Transverse colon (tissue), 4 donors: ENCODE data around the gene PSMC3. TPM values are rescaled to one million over a fixed set of nuclear protein-coding genes. Genes with fewer than 3 reads are reported as not detected.

ENCODE experiments used
- DNase-seq: peaks from one replicate; pipeline ENCODE4 v3.0.0-alpha.2; 2019
- H3K27ac ChIP-seq, 4 donors: fragments of 200-600 bp; sonication (generic); 2 replicates each; pipeline ENCODE4 v1.5.1; 2016 to 2018; ENCODE audit warnings: inconsistent platforms in 4 of 4
- H3K27me3 ChIP-seq: fragments of 200-600 bp; sonication (generic); 2 replicates; pipeline ENCODE4 v1.5.1; 2017; ENCODE audit warnings: inconsistent platforms
- H3K36me3 ChIP-seq, 4 donors: fragments of 200-600 bp; sonication (generic); 2 replicates each; pipeline ENCODE4 v1.5.1; 2017 to 2019; ENCODE audit warnings: inconsistent platforms in 4 of 4
- H3K4me1 ChIP-seq, 4 donors: fragments of 200-600 bp; sonication (generic); 2 replicates each; pipeline ENCODE4 v1.5.1; 2017 to 2020; ENCODE audit warnings: inconsistent platforms in 4 of 4
- H3K4me3 ChIP-seq, 4 donors: fragments of 200-600 bp; sonication (generic); 1 replicate in 1 of 4; 2 replicates in 3 of 4; pipeline versions ENCODE4 v1.5.1 to v1.6.1; 2017 to 2019; ENCODE audit warnings: inconsistent platforms in 4 of 4
- H3K9me3 ChIP-seq, 2 donors: fragments of 200-600 bp; sonication (generic); 2 replicates each; pipeline ENCODE4 v1.5.1; 2017 to 2019; ENCODE audit warnings: inconsistent platforms in 2 of 2
- EP300 ChIP-seq: sonication (generic); formaldehyde crosslinking; IDR thresholded peaks from one replicate; pipeline ENCODE4 v1.6.1; 2017; ENCODE audit warnings: antibody characterized with exemption, low read depth
- POLR2A ChIP-seq: fragments of 450-650 bp; IDR thresholded peaks from one replicate; pipeline ENCODE4 v1.6.1; 2016; ENCODE audit warnings: antibody characterized with exemption, mild to moderate bottlenecking, moderate library complexity
- POLR2AphosphoS5 ChIP-seq, 3 donors: sonication (generic); formaldehyde crosslinking; IDR thresholded peaks; one replicate each; pipeline ENCODE4 v1.6.1; 2016; ENCODE audit warnings: antibody characterized with exemption in 3 of 3
- WGBS, 2 donors: methylation state at CpG; one replicate each; pipeline ENCODE4 v1.1.5; 2018; ENCODE audit warnings: low coverage in 1 of 2; 5-methylcytosine and 5-hydroxymethylcytosine counted together
- in situ Hi-C, 4 donors: fragments of 200-750 bp; cut with MboI; loops; one replicate each; pipeline versions ENCODE4 v1.15.0 to v1.15.1; 2017; ENCODE audit warnings: low sequenced_read_pairs in 3 of 4, low pct_ligation_motif_present in 1 of 4, low pct_unique_long_range_greater_than_20kb in 1 of 4
- intact Hi-C: fragments of 100-400 bp; cut with DNase I; formaldehyde crosslinking; loops from one replicate; pipeline ENCODE4 v1.15.1; 2023; ENCODE audit warnings: low total_unique reads
- total RNA-seq, 4 donors: library from RNA; depleted of rRNA; stranded (reverse); fragments of >200 nt; gene quantifications; one replicate each; pipeline ENCODE4 v1.1.0, GENCODE V29; 2016
- TF ChIP-seq, protein P1 (sequence below), 5 experiments: fragments of 200-600 bp in 3 of 5; fragments of 450-650 bp in 2 of 5; sonication (generic) in 3 of 5; IDR thresholded peaks; 1 replicate in 2 of 5; 2 replicates in 3 of 5; pipeline ENCODE4 v1.5.1; 2016 to 2017; ENCODE audit warnings: antibody characterized with exemption in 5 of 5, inconsistent platforms in 3 of 5, mild to moderate bottlenecking in 2 of 5, moderate library complexity in 1 of 5

PSMC3 gene
- total RNA-seq, 4 donors from 2014 or later = 56.5 to 252 (median 91.4) TPM

GRCh38 chr11:47383071-47383470 lies 43.2 kb downstream of the PSMC3 start:
- H3K9me3 ChIP-seq = no peaks in the 10 kb centered on the region
- no peak for TF ChIP-seq EP300
- no peak overlapping the region for H3K27ac ChIP-seq
- no peaks in the 10 kb centered on the region for H3K36me3 ChIP-seq
- no peak for DNase-seq
- intact Hi-C loops (no loop called here), in situ Hi-C loops (no loop called here)
- H3K27me3 ChIP-seq = no peaks in the 10 kb centered on the region
- 58 to 71% methylated on average over 1 to 4 of the region's 4 CpGs for WGBS, 2 donors
- no peaks in the 10 kb centered on the region for H3K4me1 ChIP-seq
- no peak overlapping the region for H3K4me3 ChIP-seq

DNA sequence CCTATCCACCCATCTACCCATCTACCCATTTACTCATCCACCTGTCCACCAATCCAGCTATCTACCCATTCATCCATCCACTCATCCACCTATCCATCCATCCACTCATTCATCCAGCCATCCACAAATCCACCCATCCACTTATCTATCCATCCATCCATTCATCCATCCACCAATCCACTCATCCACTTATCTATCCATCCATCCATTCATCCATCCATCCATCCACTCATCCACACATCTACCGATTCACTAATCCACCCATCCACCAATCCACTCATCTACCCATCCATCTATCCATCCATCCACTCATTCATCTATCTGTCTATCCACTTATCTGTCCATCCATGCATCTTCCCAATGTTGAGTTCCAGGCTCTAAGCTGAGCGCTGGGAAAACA lies 46.2 kb downstream of the PSMC3 start:
- no peak for DNase-seq
- WGBS, 2 donors = 93 to 100% methylated on average over 2 of the region's 2 CpGs

DNA sequence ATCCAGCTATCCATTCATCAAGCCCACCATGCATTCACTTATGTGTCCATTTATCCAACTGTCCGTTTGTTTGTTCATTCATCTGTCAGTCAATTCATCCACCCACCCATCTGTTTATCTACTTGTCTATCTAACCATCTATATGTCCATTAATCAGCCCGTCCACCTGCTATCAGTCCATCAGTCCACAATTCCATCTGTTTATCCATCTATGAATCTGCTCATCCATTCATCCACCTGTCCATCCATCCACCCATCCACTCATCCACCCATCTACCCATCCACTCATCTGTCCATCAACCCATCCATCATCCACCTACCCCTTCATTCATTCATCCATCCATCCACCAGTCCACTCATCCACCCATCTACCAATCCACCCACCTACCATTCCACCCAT lies 46.9 kb downstream of the PSMC3 start:
- H3K36me3 ChIP-seq = no peaks in the 10 kb centered on the region
- no peaks in the 10 kb centered on the region for H3K9me3 ChIP-seq
- H3K4me1 ChIP-seq = no peaks in the 10 kb centered on the region
- intact Hi-C loops = loop anchor here (5.0 to 10.0 kb wide), 2 partner anchors 73 to 475 kb away; no protein-coding TSS in a partner anchor
- no peak for DNase-seq
- no peak overlapping the region for H3K4me3 ChIP-seq
- H3K27ac ChIP-seq = peak overlapping the region in 1 of 4 donors; percentile 78
- H3K27me3 ChIP-seq = no peaks in the 10 kb centered on the region
- 84 to 100% methylated on average over 2 of the region's 2 CpGs for WGBS, 2 donors
- TF ChIP-seq EP300 = no peak
- TF ChIP-seq, protein P1, sequence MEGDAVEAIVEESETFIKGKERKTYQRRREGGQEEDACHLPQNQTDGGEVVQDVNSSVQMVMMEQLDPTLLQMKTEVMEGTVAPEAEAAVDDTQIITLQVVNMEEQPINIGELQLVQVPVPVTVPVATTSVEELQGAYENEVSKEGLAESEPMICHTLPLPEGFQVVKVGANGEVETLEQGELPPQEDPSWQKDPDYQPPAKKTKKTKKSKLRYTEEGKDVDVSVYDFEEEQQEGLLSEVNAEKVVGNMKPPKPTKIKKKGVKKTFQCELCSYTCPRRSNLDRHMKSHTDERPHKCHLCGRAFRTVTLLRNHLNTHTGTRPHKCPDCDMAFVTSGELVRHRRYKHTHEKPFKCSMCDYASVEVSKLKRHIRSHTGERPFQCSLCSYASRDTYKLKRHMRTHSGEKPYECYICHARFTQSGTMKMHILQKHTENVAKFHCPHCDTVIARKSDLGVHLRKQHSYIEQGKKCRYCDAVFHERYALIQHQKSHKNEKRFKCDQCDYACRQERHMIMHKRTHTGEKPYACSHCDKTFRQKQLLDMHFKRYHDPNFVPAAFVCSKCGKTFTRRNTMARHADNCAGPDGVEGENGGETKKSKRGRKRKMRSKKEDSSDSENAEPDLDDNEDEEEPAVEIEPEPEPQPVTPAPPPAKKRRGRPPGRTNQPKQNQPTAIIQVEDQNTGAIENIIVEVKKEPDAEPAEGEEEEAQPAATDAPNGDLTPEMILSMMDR (IDR thresholded peaks at IDR 0.05) = no peak
- TF ChIP-seq POLR2A = no peak
- no peak for TF ChIP-seq POLR2AphosphoS5 (IDR thresholded peaks at IDR 0.05)
- in situ Hi-C loops = no loop called here

More for the DNA sequence above, 46.2 kb downstream of the PSMC3 start:
- no peak overlapping the region for H3K27ac ChIP-seq
- intact Hi-C loops (no loop called here), in situ Hi-C loops (no loop called here)
- H3K27me3 ChIP-seq = no peaks in the 10 kb centered on the region
- no peak overlapping the region for H3K4me3 ChIP-seq
- no peak for TF ChIP-seq POLR2A
- no peak for TF ChIP-seq EP300
- no peak for TF ChIP-seq POLR2AphosphoS5 (IDR thresholded peaks at IDR 0.05)
- TF ChIP-seq, protein P1 (IDR thresholded peaks at IDR 0.05) = no peak
- no peaks in the 10 kb centered on the region for H3K4me1 ChIP-seq
- no peaks in the 10 kb centered on the region for H3K36me3 ChIP-seq
- no peaks in the 10 kb centered on the region for H3K9me3 ChIP-seq

GRCh38 chr11:47378836-47379170 lies 47.4 kb downstream of the PSMC3 start:
- in situ Hi-C loops (no loop called here), intact Hi-C loops (loop anchor here (5.0 to 10.0 kb wide), 2 partner anchors 73 to 476 kb away; no protein-coding TSS in a partner anchor)
- peak overlapping the region; percentile 67 to 79 (median 74) for H3K27ac ChIP-seq
- H3K9me3 ChIP-seq = no peaks in the 10 kb centered on the region
- H3K4me3 ChIP-seq = no peak overlapping the region
- H3K27me3 ChIP-seq = no peaks in the 10 kb centered on the region
- no peak for DNase-seq
- H3K4me1 ChIP-seq = no peaks in the 10 kb centered on the region
- TF ChIP-seq, protein P1 (IDR thresholded peaks at IDR 0.05) = no peak
- TF ChIP-seq EP300 (no peak), POLR2AphosphoS5 (IDR thresholded peaks at IDR 0.05) (no peak), POLR2A (no peak)
- no peaks in the 10 kb centered on the region for H3K36me3 ChIP-seq
